GM18858 (cell line): ENCODE data around the gene ADGRG3.

Experiments used
- ATAC-seq: cut with Tn5 transposase; IDR thresholded peaks from one replicate; pipeline ENCODE4 v1.9.1; 2021; ENCODE audit not compliant: unreplicated experiment

ADGRG3 gene

DNA sequence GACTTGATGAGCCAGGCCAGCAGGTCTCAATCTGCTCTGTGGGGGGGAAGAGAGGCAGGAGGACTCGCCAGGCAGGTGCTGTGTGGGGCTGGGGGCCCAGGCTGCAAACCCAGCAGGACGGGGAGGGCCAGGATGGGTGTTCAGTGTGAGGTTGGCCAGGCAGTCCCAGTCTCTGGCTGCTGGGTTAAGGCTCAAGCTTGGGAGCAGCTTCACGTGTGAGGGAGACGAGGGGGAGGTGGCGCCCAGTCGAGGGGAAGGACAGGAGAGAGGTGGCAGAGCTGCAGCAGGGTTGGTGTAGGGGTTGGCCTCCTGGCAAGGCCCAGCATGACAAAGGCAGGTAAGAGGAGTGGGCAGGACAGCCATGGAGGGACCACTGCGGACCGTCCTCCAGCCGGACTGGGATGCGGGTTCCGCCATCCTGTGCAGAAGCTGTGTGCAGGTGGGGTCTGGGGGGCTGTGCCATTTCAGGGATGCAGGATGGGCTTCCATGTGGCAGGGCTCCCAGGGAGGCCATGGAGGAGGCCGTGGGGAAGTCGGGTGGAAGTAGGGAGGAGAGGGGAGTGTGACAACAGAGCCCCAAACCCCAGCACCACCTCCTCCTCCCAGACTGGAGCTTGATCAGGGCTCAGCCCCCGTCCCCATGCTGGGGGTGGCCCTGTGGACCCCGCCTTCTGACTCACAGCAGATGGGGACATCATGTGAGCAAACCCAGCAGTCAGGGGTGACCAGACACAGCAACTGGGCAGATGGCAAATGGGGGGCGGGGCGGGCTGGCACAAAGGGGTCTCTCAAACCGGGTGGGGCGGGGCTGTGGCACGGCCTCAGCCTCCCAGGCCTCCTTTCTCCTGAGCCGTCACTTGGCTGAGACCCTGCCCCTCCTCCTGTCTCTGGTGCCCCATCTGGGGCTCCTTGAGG, 36.9 kb upstream of the ADGRG3 start:
- ATAC-seq: no peak

DNA sequence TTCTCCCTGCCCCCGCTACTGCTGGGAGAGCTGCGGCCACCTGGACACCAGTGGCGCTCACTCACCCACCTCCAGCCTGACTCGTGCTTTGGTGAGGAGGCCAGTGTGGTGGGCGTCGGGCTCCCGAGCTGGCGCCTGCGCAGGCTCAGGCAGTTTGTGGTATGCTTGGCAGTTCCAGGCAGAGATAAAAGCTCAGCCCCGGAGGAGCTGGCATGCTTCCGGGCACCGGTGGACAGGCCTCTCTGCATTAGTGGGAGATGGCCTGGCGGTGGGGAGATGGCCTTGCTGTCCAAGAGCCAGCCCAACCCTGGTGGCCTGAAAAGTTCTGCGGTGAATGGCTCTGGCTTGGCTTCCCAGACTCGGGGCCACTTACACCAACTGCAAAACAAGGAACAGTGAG, 35.5 kb upstream of the ADGRG3 start:
- no peak for ATAC-seq

GRCh38 chr16:57633383-57634064, 34.6 kb upstream of the ADGRG3 start:
- no peak for ATAC-seq

- no peak for ATAC-seq
These were observed 33.9 kb upstream of the ADGRG3 start for GRCh38 chr16:57634171-57634570.

DNA sequence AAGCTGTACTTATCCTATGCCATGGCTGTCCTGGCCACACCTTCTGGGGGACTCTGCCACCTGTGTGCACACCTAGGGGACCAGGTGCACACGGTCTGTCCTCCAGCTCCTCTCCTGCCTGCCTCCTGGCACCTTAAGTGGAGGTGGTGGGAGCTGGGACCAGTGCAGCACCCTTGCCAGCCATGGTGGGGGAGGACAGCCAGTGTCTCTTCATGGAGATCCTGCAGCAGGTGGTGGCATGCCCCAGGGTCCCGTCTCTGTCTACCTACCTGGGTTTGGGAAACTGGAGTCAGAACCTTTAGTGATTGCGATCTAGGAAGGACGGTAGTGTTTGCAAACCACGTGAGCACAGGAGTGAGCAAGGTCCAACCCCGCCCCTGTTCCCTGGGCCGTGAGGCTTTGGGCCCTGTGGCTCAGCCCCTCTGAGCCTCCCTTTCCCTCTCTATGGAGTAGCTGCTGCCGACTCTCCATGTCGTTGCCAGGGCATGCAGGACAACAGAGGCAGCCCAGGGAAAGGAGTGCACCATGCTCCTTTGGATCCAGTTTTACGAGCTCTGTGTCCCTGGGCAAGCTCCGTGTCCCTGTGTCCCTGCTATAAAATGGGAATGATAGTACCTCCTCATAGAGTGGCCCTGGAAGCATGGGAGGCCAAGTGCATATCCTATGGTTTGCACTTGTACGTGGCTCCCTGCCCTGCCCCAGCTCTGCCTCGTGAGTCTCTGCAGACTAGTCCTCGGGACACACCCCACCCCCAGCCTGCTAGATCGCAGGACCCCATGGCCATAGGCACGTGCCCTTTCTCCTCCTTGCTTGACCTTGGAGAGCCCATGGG, 32.6 kb upstream of the ADGRG3 start:
- no peak for ATAC-seq

GRCh38 chr16:57636184-57636583, 31.9 kb upstream of the ADGRG3 start:
- ATAC-seq: no peak

DNA sequence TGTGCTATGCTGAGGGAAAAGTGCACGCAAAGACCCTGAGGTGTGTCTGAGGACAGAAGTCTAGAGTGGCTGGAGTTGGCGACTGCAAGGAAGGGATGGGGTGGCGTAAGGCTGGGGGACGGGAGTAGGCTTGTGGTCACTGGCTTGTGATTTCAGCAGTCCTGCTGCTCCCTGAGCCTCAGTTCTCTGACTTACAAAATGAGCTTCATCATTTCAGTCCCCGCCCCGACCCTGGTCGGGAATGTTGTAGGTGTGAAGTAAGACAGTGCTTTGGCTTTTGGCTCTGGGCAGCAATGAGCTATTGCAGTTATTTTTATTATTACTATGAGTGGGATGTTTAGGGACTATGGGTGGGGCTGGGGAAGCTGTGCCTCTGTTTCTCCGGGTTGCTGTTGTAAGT, 31.1 kb upstream of the ADGRG3 start:
- ATAC-seq: no peak

GRCh38 chr16:57637424-57637823, 30.7 kb upstream of the ADGRG3 start:
- ATAC-seq: no peak

- ATAC-seq: no peak
These were observed 30.1 kb upstream of the ADGRG3 start for GRCh38 chr16:57637965-57638364.

GRCh38 chr16:57638381-57638780, 29.7 kb upstream of the ADGRG3 start:
- ATAC-seq: no peak

DNA sequence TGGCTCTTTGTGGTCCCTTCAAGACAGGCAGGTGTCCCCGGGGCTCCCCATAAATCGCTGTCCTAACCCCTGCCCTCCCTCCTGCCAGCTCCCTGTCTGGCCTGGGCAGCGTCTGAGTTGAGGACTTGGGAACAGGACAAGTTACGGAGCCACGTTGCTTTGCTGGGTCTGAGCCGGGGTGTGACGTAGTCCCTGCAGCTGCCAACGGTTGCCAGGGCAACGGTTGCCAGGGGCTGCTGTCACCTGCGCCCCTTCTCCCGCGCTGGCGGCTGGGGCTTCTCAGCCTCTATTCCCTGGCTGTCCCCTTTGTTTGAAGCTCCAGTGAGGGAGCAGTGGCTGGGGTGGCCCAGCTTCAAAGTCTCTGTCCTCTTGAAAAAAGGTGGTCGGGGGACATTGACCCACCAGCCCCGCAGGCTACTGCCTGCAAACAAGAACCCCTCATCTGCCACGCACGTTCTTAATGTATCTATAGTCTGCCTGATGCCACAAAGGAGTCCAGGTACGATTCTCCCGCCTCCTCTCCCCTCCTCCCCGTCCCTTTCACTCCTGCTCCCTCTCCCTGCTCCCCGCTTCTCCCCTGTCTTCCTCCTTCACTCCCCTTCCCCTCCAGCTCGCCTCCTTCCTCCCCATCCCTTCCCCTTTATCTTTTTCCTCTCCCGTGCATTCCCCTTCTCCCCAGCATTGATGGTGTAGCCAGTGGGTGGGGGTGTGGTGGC, 28.8 kb upstream of the ADGRG3 start:
- ATAC-seq: no peak

DNA sequence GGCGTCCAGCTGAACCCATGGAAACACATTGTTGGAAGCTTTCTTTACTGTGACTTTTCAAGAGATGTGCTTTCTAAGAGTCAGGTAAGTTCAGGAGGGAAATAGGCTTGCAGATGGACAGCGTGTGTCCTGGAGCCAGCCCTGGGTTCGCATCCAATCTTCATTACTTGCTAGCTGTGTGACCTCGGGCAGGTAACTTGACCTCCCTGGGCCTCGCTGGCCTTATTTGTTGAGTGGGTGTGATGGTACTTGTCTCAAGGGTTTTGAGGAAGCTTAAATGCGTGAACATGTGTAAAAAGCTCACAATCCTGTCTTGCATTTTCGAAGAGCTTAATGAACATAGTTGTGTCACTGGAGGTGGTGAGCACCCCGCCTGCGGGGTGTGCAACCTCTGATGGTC, 27.9 kb upstream of the ADGRG3 start:
- no peak for ATAC-seq

DNA sequence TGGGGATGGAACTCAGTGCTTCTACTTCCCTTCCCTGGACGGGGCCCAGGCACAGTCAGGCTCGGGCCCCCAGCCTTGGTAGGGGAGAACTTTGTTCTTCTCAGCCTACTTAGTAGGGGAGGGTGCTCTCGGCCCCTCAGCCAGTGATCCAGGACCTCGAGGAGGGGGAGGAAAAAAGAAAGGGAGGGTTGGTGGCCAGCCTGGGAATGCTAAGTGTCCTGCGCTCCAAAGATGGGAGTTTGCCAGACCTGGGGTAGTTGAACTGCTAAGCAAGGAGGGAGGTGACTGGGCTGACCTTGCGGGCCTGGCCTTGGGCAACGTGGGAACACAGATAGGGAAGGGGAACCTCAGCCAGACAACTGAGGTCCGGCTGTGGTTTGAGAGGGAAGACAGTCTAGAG, 27.5 kb upstream of the ADGRG3 start:
- ATAC-seq: no peak

DNA sequence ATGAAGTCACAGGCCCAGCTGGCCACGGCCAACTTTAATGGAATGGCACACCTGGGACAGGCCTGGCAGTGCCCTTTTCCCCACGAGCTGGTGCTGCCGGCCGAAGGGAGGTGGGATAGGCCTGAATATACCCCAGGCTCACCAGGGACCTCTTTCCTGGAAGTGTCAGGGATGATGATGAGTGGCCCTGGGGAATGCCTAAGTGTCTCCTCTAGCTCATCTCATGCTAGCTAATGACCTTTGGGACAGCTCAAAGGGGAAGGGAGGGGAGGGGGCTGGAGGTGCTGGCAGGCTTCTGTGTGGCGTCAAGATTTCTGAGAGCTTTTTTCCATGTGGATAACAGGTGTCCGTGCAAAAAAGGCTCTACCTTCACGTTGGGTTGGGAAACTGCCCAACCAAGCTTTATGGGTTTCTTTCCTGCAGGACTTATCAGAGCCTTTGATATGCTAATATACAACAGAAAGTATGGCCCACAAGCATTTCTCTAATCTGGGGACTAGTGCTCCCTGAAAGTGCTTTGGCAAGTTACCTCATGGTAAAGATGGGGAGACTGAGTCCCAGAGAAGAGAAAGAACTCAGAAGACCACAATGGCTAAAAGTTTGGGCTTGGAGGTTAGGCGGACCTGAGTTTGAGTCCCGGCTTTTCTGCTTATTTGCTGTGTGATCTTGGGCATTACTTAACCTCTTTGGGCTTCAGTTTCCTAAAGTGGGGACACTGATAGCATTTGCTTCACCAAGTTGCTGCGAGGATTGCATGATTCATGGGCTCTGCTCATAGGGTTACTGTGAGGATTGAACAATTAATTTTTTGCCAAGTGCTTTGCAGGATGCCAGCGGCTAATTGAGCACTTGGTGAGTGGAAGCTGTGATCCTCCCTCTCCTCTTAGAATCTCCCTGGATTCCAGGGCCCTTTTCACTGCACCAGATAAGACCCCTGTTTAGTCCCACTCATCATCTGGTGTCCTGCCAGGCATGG, 25.7 kb upstream of the ADGRG3 start:
- ATAC-seq: no peak

DNA sequence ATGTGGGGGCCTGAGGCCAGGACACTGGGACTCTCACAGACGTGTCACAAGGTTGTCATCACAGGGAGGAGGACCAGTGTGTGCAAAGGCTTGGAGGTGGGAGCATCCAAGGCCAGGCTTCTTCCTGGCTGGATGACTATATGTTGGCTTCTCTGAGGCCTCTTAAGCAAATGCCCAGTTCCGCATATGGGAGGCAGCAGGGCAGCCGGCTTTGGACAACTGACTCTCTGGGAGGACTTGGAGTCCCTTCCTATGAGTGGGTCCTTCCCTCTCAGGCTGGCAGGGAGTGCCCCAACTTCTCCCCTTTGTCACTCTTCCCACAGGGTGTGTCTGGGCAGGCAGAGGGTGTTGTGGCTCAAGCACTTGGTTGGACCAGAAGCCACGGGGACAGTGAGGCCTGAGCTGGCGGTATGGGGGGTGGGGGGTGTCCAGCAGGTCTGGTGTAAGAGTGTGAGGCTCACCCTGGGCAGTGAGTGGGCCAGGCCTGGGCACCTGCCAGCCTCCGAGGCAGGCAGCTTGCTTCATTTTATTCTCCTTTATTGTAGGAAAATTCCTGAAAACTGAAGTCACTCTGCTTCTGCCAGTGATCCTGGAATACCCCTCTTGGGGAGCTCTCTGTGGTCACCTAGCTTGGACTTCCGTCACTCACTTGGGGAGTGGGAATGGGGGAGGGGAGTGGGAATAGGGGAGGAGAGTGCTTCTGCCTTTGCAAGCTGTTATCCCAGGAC, 24.8 kb upstream of the ADGRG3 start:
- no peak for ATAC-seq

DNA sequence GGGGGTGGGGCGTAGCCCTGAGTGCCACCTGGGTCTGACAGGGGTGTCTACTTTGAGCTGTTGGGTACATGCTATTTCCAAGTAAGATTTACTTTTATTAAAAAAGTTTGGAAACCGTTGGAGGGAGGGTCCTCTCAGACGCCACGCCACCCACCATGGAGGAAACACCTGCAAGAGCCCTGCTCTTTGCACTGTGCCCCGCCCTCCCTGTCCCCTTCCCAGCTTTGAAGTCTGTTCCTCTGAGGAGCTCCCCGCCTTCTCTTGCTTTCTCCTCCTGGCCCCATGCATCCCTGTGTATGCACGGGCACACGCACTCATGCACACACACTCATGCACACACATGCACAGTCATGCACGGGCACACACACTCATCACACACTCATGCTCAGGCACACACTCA, 24.2 kb upstream of the ADGRG3 start:
- no peak for ATAC-seq

GRCh38 chr16:57644383-57645014, 23.6 kb upstream of the ADGRG3 start:
- ATAC-seq: no peak

GRCh38 chr16:57645169-57645568, 22.9 kb upstream of the ADGRG3 start:
- no peak for ATAC-seq
